Esophagus squamous epithelium (tissue), 5 donors: Measurements from ENCODE around the gene LRRN3. TPM values are rescaled to one million over a fixed set of nuclear protein-coding genes. Genes with fewer than 3 reads are reported as not detected.

Experiments used
- DNase-seq: peaks from one replicate; lab custom pipeline; 2025; lab: John Stamatoyannopoulos, UW
- H3K27ac ChIP-seq, 4 donors: fragments of 200-600 bp; sonication (generic); one replicate each; pipeline ENCODE4 v1.5.1; 2016 to 2019; ENCODE audit warnings: mild to moderate bottlenecking in 1 of 4
- H3K27me3 ChIP-seq, 4 donors: fragments of 200-600 bp; sonication (generic); 1 replicate in 3 of 4; 2 replicates in 1 of 4; pipeline versions ENCODE4 v1.5.1 to v1.6.0; 2017 to 2021; ENCODE audit warnings: antibody characterized with exemption in 1 of 4
- H3K36me3 ChIP-seq, 3 donors: fragments of 200-600 bp; sonication (generic); one replicate each; pipeline ENCODE4 v1.5.1; 2016 to 2019
- H3K4me1 ChIP-seq, 3 donors: fragments of 200-600 bp; sonication (generic); one replicate each; pipeline ENCODE4 v1.5.1; 2017 to 2019
- H3K4me3 ChIP-seq, 4 donors: fragments of 200-600 bp; sonication (generic); 1 replicate in 3 of 4; 2 replicates in 1 of 4; pipeline ENCODE4 v1.5.1; 2016 to 2019; ENCODE audit warnings: mild to moderate bottlenecking in 2 of 4, moderate library complexity in 1 of 4
- H3K9me3 ChIP-seq, 3 donors: fragments of 200-600 bp; sonication (generic); one replicate each; pipeline ENCODE4 v1.5.1; 2016 to 2019
- POLR2A ChIP-seq, 4 donors: fragments of 450-650 bp; IDR thresholded peaks; one replicate each; pipeline ENCODE4 v1.6.1; 2017; ENCODE audit warnings: antibody characterized with exemption in 4 of 4, mild to moderate bottlenecking in 4 of 4, moderate library complexity in 3 of 4
- WGBS, 2 donors: methylation state at CpG; one replicate each; pipeline ENCODE4 v1.1.5; 2018; 5-methylcytosine and 5-hydroxymethylcytosine counted together
- intact Hi-C: fragments of 100-400 bp; cut with DNase I; formaldehyde crosslinking; loops from one replicate; pipeline ENCODE4 v1.15.0; 2022
- total RNA-seq, 4 donors: library from RNA; depleted of rRNA; stranded (reverse); fragments of >200 nt; gene quantifications; one replicate each; pipeline ENCODE4 v1.1.0, GENCODE V29; 2016
- TF ChIP-seq, protein P1 (sequence below), 6 experiments: fragments of 450-650 bp in 4 of 6; fragments of 200-600 bp in 2 of 6; sonication (generic) in 2 of 6; IDR thresholded peaks; one replicate each; pipeline ENCODE4 v1.5.1; 2016 to 2019; ENCODE audit warnings: antibody characterized with exemption in 6 of 6, mild to moderate bottlenecking in 4 of 6, moderate library complexity in 4 of 6
- donor health status: DM: yes; HTN: yes; CAD: no.

Gene LRRN3
- total RNA-seq, 4 donors from 2014 or later, result 0.23 to 1.7 TPM; not detected in 2

DNA sequence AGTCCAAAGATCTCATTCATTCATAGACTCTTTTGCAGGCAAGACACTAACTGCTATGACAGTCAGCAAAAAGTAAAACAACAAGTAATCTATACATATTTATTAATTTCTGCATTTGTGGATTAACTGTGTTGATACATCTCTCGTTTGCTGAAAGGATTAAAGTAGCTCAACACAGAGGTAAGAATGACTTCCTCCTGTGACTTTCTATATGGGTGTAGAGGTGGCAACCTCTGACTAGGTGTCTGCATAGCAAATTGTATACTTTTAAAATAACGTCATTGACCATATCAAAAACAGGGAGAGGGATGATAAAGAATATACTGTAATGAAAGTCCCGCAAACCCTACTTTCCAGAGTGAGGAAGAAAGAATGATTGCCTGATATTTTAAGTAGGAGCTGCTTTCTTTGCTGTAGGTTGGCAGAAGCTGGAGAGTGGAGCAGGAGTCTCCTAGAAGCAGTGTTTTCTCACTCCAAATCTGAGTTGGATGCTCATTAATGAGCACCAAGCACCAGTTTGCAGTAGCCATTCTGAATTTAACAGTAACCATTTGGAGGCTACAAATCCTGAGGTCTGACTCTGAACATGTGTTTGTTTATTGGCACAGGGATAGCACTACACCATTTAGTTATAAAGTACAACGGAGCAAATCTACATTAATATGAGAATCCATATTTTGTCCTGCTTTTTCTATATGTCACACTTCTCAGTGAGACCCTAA lies 9.2 kb upstream of the LRRN3 start:
- no peaks in the 10 kb centered on the region for H3K36me3 ChIP-seq
- no peaks in the 10 kb centered on the region for H3K27me3 ChIP-seq
- 70 to 74% methylated on average over 4 of the region's 4 CpGs for WGBS, 2 donors
- H3K27ac ChIP-seq, result no peak overlapping the region
- H3K4me1 ChIP-seq, result peaks cover 0 to 7% (median 0%) of the 10 kb centered on the region in 3 donors
- no peak for TF ChIP-seq POLR2A (IDR thresholded peaks at IDR 0.05)
- TF ChIP-seq, protein P1, sequence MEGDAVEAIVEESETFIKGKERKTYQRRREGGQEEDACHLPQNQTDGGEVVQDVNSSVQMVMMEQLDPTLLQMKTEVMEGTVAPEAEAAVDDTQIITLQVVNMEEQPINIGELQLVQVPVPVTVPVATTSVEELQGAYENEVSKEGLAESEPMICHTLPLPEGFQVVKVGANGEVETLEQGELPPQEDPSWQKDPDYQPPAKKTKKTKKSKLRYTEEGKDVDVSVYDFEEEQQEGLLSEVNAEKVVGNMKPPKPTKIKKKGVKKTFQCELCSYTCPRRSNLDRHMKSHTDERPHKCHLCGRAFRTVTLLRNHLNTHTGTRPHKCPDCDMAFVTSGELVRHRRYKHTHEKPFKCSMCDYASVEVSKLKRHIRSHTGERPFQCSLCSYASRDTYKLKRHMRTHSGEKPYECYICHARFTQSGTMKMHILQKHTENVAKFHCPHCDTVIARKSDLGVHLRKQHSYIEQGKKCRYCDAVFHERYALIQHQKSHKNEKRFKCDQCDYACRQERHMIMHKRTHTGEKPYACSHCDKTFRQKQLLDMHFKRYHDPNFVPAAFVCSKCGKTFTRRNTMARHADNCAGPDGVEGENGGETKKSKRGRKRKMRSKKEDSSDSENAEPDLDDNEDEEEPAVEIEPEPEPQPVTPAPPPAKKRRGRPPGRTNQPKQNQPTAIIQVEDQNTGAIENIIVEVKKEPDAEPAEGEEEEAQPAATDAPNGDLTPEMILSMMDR (IDR thresholded peaks at IDR 0.05), result no peak
- no peak overlapping the region for H3K4me3 ChIP-seq
- no peaks in the 10 kb centered on the region for H3K9me3 ChIP-seq
- intact Hi-C loops, result no loop called here
- DNase-seq, result no peak

DNA sequence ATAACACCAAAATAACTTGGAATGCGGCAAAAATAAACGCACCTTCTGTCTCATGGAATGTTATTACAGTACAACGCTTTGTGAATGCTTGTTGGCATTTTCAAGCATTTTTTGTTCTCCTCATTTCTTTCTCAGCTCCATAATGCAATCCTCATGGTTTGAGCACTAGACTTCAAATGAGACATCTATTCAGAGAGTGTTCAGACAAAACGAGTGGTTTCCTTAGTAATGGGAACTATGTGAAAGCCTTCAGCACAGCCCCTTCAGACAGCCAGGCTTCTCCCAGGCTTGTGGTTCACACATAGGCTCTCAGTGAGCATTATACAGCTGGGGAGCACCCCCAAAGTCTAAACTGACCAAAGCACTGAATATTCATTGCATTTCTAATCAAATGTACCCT lies 8.6 kb upstream of the LRRN3 start:
- H3K4me1 ChIP-seq, result peaks cover 0 to 7% (median 0%) of the 10 kb centered on the region in 3 donors
- no peak for TF ChIP-seq POLR2A (IDR thresholded peaks at IDR 0.05)
- TF ChIP-seq, protein P1 (IDR thresholded peaks at IDR 0.05), result no peak
- 49 to 80% methylated on average over 4 of the region's 4 CpGs for WGBS, 2 donors
- intact Hi-C loops, result no loop called here
- no peaks in the 10 kb centered on the region for H3K9me3 ChIP-seq
- no peak overlapping the region for H3K4me3 ChIP-seq
- H3K27me3 ChIP-seq, result no peaks in the 10 kb centered on the region
- no peak overlapping the region for H3K27ac ChIP-seq
- DNase-seq, result no peak
- no peaks in the 10 kb centered on the region for H3K36me3 ChIP-seq

DNA sequence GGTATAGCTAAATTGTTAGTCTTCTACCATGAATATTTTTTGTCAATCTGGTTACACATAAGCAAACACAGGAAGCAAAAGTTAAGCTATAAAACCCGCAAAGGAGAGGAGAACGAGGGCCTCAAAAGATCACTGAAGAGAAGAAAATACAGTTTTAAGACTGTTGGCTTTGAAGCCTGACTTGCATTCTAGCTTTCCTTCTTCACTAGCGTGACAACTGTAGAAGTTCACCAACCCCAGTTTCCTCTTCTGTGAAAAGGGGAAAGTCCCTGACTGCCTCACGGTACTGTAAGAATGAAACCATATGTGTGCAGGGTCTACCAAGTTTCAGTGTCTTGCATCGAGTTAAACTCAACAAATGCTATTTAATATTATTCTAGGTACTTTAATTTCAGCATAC lies 7.5 kb upstream of the LRRN3 start:
- intact Hi-C loops, result no loop called here
- H3K4me1 ChIP-seq, result peaks cover 0 to 7% (median 0%) of the 10 kb centered on the region in 3 donors
- TF ChIP-seq, protein P1 (IDR thresholded peaks at IDR 0.05), result no peak
- no peak for TF ChIP-seq POLR2A (IDR thresholded peaks at IDR 0.05)
- WGBS, 2 donors, result 38 to 64% methylated on average over 5 of the region's 5 CpGs
- H3K4me3 ChIP-seq, result no peak overlapping the region
- no peaks in the 10 kb centered on the region for H3K36me3 ChIP-seq
- H3K27me3 ChIP-seq, result no peaks in the 10 kb centered on the region
- H3K9me3 ChIP-seq, result no peaks in the 10 kb centered on the region
- no peak for DNase-seq
- no peak overlapping the region for H3K27ac ChIP-seq

DNA sequence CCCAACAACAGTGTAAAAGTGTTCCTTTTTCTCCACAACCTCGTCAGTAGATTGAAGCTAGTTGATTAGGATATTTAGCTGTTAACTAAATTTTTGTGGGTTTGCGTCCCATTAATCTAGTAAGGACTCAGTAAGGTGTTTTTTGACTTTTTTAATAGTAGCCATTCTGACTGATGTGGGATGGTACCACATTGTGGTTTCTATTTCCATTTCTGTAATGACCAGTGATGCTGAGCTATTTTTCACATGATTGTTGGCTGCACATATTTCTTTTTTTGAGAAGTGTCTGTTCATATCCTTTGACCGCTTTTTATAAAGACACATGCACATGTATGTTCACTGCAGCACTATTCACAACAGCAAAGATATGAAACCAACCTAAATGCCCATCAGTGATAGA lies 5.6 kb upstream of the LRRN3 start:
- WGBS, 2 donors, result 84 to 93% methylated on average over 3 of the region's 3 CpGs
- TF ChIP-seq, protein P1 (IDR thresholded peaks at IDR 0.05), result no peak
- no peak for TF ChIP-seq POLR2A (IDR thresholded peaks at IDR 0.05)
- intact Hi-C loops, result no loop called here
- Histone ChIP-seq H3K9me3 (no peaks in the 10 kb centered on the region), H3K27ac (no peak overlapping the region), H3K36me3 (no peaks in the 10 kb centered on the region), H3K4me1 (peaks cover 0 to 11% (median 0%) of the 10 kb centered on the region in 3 donors), H3K4me3 (no peak overlapping the region), H3K27me3 (no peaks in the 10 kb centered on the region)
- no peak for DNase-seq

DNA sequence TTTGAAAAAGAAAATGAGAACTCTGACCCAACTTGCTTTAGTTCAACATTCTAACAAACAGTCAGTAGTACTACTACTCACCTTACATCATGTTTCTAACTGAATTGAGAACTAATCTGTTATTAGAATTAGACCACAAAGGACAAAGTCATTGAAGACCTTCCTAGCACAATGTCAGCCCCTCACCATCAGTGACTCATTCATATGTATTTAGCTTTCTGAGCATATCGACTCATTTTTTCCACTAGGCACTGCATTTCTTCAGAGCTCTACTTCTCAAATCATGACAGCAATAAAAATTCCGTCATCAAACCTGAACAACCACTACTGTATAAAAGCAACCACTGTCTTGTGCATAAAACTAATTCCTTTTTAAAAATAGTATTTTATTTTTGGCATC lies 4.4 kb upstream of the LRRN3 start:
- intact Hi-C loops, result no loop called here
- H3K4me1 ChIP-seq, result peaks cover 0 to 13% (median 0%) of the 10 kb centered on the region in 3 donors
- H3K27ac ChIP-seq, result no peak overlapping the region
- TF ChIP-seq, protein P1 (IDR thresholded peaks at IDR 0.05), result no peak
- TF ChIP-seq POLR2A (IDR thresholded peaks at IDR 0.05), result no peak
- no peak overlapping the region for H3K4me3 ChIP-seq
- no peak for DNase-seq
- H3K9me3 ChIP-seq, result no peaks in the 10 kb centered on the region
- 80% methylated on average over 2 of the region's 2 CpGs for WGBS, 2 donors
- no peaks in the 10 kb centered on the region for H3K27me3 ChIP-seq
- H3K36me3 ChIP-seq, result no peaks in the 10 kb centered on the region
